Hematopoietic multipotent progenitor cell treated with erythropoietin and hydrocortisone succinate and interleukin-3 and kit ligand, for 17 days (in vitro differentiated cells): ENCODE measurements around the gene PRDX2.

Experiments
- DNase-seq: peaks from one replicate; pipeline ENCODE4 v3.0.0-alpha.2; 2015; ENCODE audit warnings: low spot score

PRDX2 gene

GRCh38 chr19:12792051-12792852 is 9.3 kb downstream of the PRDX2 start:
- peak; percentile 80 for DNase-seq

GRCh38 chr19:12791345-12792050 is 10.1 kb downstream of the PRDX2 start, which contains the start of gene JUNB:
JUNB (plus strand) TSS chr19:12791486; CDS start chr19:12791772, 286 bp downstream.
- DNase-seq: peak; percentile 96

GRCh38 chr19:12790628-12791344 is 10.8 kb downstream of the PRDX2 start:
- peak; percentile 68 for DNase-seq

- DNase-seq: peak; percentile 97
Observed at GRCh38 chr19:12789904-12790619, 11.5 kb downstream of the PRDX2 start.

GRCh38 chr19:12789098-12789903 is 12.3 kb downstream of the PRDX2 start:
- DNase-seq: peak; percentile 68

- peak; percentile 83 for DNase-seq
Observed at GRCh38 chr19:12788682-12789097, 12.9 kb downstream of the PRDX2 start.

- peak; percentile 58 for DNase-seq
Observed at GRCh38 chr19:12788042-12788681, 13.4 kb downstream of the PRDX2 start.

- DNase-seq: no peak
Observed at GRCh38 chr19:12787458-12787857, 14.1 kb downstream of the PRDX2 start.

GRCh38 chr19:12786952-12787351 is 14.6 kb downstream of the PRDX2 start:
- DNase-seq: peak; percentile 40

- DNase-seq: peak; percentile 61
Observed at GRCh38 chr19:12786141-12786870, 15.3 kb downstream of the PRDX2 start.

GRCh38 chr19:12785431-12786031 is 16.1 kb downstream of the PRDX2 start:
- peak; percentile 62 for DNase-seq

- DNase-seq: no peak
Observed at GRCh38 chr19:12784871-12785430, 16.6 kb downstream of the PRDX2 start.

- DNase-seq: peak; percentile 78
Observed at GRCh38 chr19:12784394-12784870, 17.2 kb downstream of the PRDX2 start.

GRCh38 chr19:12783849-12784393 is 17.7 kb downstream of the PRDX2 start:
- DNase-seq: peak; percentile 52

GRCh38 chr19:12783291-12783848 is 18.2 kb downstream of the PRDX2 start:
- DNase-seq: no peak

GRCh38 chr19:12782424-12783290 is 18.9 kb downstream of the PRDX2 start:
- DNase-seq: peak; percentile 77

GRCh38 chr19:12782174-12782423 is 19.5 kb downstream of the PRDX2 start:
- no peak for DNase-seq
